IMR-90 (cell line): ENCODE results near the gene HOXB7. TPM values are rescaled to one million over a fixed set of nuclear protein-coding genes. Genes with fewer than 3 reads are reported as not detected.

Experiments
- ATAC-seq: fragments of 200-7000 bp; cut with Tn5 transposase; 2 replicates; pipeline ENCODE4 v1.9.1; 2020; ENCODE audit warnings: low read depth, mild to moderate bottlenecking, moderate library complexity
- BruUV-seq: library from RNA; stranded (reverse); fragments of 400-500 nt; replicated peaks from 2 replicates; lab custom pipeline; 2021; lab: Mats Ljungman, UMichigan
- CTCF ChIA-PET: fragments of 300-600 bp; formaldehyde crosslinking; extraction: SDS; loops from one replicate; lab custom pipeline; 2021; ENCODE audit warnings: antibody characterized with exemption; lab: Yijun Ruan, JAX
- POLR2A ChIA-PET: fragments of 300-600 bp; sonication (Branson Sonifier 250); formaldehyde crosslinking; loops from one replicate; lab custom pipeline; 2022; ENCODE audit warnings: antibody characterized with exemption; ENCODE audit not compliant: unreplicated experiment; lab: Charles Lee
- DNase-seq: peaks from one replicate; pipeline ENCODE4 v3.0.0; 2013
- H2AFZ ChIP-seq: replicated peaks from 2 replicates; pipeline ENCODE3; 2013; ENCODE audit warnings: low read length, mild to moderate bottlenecking; ENCODE audit not compliant: poor library complexity
- H2AK5ac ChIP-seq: 2 replicates; pipeline ENCODE4 v1.6.1; 2013; ENCODE audit warnings: low read depth, low read length, inconsistent platforms
- H2AK9ac ChIP-seq: replicated peaks from 2 replicates; pipeline ENCODE3; 2013; ENCODE audit warnings: mild to moderate bottlenecking, low read depth, low read length, moderate library complexity; ENCODE audit not compliant: poor library complexity
- H2BK120ac ChIP-seq: 2 replicates; pipeline ENCODE4 v1.6.1; 2013; ENCODE audit warnings: low read depth, low read length, inconsistent platforms
- H2BK15ac ChIP-seq: 3 replicates; pipeline ENCODE4 v1.6.1; 2013; ENCODE audit warnings: low read depth, low read length, inconsistent platforms
- H2BK20ac ChIP-seq: 2 replicates; pipeline ENCODE4 v1.6.1; 2013; ENCODE audit warnings: low read depth, mild to moderate bottlenecking, inconsistent platforms, low read length, moderate library complexity
- H2BK5ac ChIP-seq: 2 replicates; pipeline ENCODE4 v1.6.1; 2013; ENCODE audit warnings: mild to moderate bottlenecking, low read depth, low read length, inconsistent platforms; ENCODE audit not compliant: poor library complexity, severe bottlenecking
- H3K14ac ChIP-seq: replicated peaks from 2 replicates; pipeline ENCODE4 v1.6.1; 2013; ENCODE audit warnings: low read depth, low read length, inconsistent platforms
- H3K18ac ChIP-seq: 2 replicates; pipeline ENCODE4 v1.6.1; 2013; ENCODE audit warnings: low read depth, low read length, control low read depth
- H3K23ac ChIP-seq: 2 replicates; pipeline ENCODE4 v1.6.1; 2013; ENCODE audit warnings: low read depth, low read length, inconsistent platforms
- H3K27ac ChIP-seq: 2 replicates; pipeline ENCODE4 v1.5.1; 2013; ENCODE audit warnings: mild to moderate bottlenecking, control low read depth, low read length; ENCODE audit not compliant: insufficient read depth
- H3K27me3 ChIP-seq: 2 replicates; pipeline ENCODE4 v1.6.1; 2013; ENCODE audit warnings: low read length; ENCODE audit not compliant: control insufficient read depth, insufficient read depth
- H3K36me3 ChIP-seq: 2 replicates; pipeline ENCODE4 v1.6.1; 2013; ENCODE audit warnings: low read length, mixed read lengths; ENCODE audit not compliant: control insufficient read depth, insufficient read depth
- H3K4ac ChIP-seq: 2 replicates; pipeline ENCODE4 v1.6.1; 2013; ENCODE audit warnings: low read depth, low read length, inconsistent platforms
- H3K4me1 ChIP-seq: 2 replicates; pipeline ENCODE4 v1.6.1; 2013; ENCODE audit warnings: low read length, mixed read lengths; ENCODE audit not compliant: control insufficient read depth, insufficient read depth
- H3K4me2 ChIP-seq: 2 replicates; pipeline ENCODE4 v1.6.1; 2013; ENCODE audit warnings: low read depth, mild to moderate bottlenecking, control low read depth, low read length, moderate library complexity
- H3K4me3 ChIP-seq: 2 replicates; pipeline ENCODE4 v1.5.1; 2013; ENCODE audit warnings: low read depth, mild to moderate bottlenecking, control low read depth, low read length, moderate library complexity; ENCODE audit not compliant: insufficient read depth
- H3K56ac ChIP-seq: 2 replicates; pipeline ENCODE4 v1.6.1; 2013; ENCODE audit warnings: low read length, inconsistent platforms; ENCODE audit not compliant: insufficient read depth; ENCODE audit errors: extremely low read depth
- H3K79me1 ChIP-seq, 2 experiments: 2 replicates each; pipeline ENCODE4 v1.6.1; 2013; ENCODE audit warnings: low read length in 2 of 2, inconsistent platforms in 1 of 2, low read depth in 1 of 2
- H3K9ac ChIP-seq: 2 replicates; pipeline ENCODE4 v1.6.1; 2013; ENCODE audit warnings: low read depth, low read length, control low read depth
- H3K9me1 ChIP-seq: 2 replicates; pipeline ENCODE4 v1.6.1; 2013; ENCODE audit warnings: low read length, inconsistent platforms; ENCODE audit not compliant: insufficient read depth
- H3K9me3 ChIP-seq: 2 replicates; pipeline ENCODE4 v1.6.1; 2013; ENCODE audit warnings: low read length; ENCODE audit not compliant: control insufficient read depth, insufficient read depth
- H4K20me1 ChIP-seq: 2 replicates; pipeline ENCODE4 v1.6.1; 2013; ENCODE audit warnings: low read length, inconsistent platforms; ENCODE audit not compliant: insufficient read depth
- H4K5ac ChIP-seq: 2 replicates; pipeline ENCODE4 v1.6.1; 2013; ENCODE audit warnings: mild to moderate bottlenecking, low read depth, low read length, control low read depth
- H4K8ac ChIP-seq, 2 experiments: 2 replicates each; pipeline ENCODE4 v1.6.1; 2013; ENCODE audit warnings: low read depth in 2 of 2, low read length in 2 of 2, control low read depth in 1 of 2, inconsistent platforms in 1 of 2
- H4K91ac ChIP-seq: 2 replicates; pipeline ENCODE4 v1.6.1; 2013; ENCODE audit warnings: low read depth, low read length, inconsistent platforms; ENCODE audit not compliant: insufficient read depth
- MAZ ChIP-seq: IDR thresholded peaks from 2 replicates; pipeline ENCODE4 v1.6.1; 2012; ENCODE audit warnings: low read depth, mild to moderate bottlenecking, low read length, improper control_type of control experiment, moderate library complexity, borderline replicate concordance
- POLR2A ChIP-seq: IDR thresholded peaks from 2 replicates; pipeline ENCODE4 v1.6.1; 2012; ENCODE audit warnings: mild to moderate bottlenecking, low read depth, low read length
- RCOR1 ChIP-seq: IDR thresholded peaks from 2 replicates; pipeline ENCODE4 v1.6.1; 2012; ENCODE audit warnings: mild to moderate bottlenecking, low read length, improper control_type of control experiment; ENCODE audit not compliant: insufficient replicate concordance
- SMC3 ChIP-seq: fragments of 150-350 bp; IDR thresholded peaks from 2 replicates; pipeline ENCODE4 v1.6.1; 2016; ENCODE audit warnings: low read depth, mild to moderate bottlenecking, antibody characterized with exemption, low read length, moderate library complexity
- WGBS, 2 experiments: methylation state at CpG; one replicate each; pipeline versions ENCODE4 v1.1.5 to v1.1.7; 2013; ENCODE audit warnings: missing lambda C conversion rate in 2 of 2; ENCODE audit not compliant: insufficient read length in 1 of 2; ENCODE audit errors: extremely low coverage in 2 of 2; 5-methylcytosine and 5-hydroxymethylcytosine counted together
- dilution Hi-C: fragments of 300-500 bp; cut with HindIII; formaldehyde crosslinking; loops from one replicate; pipeline ENCODE4 v1.14.3; 2018; ENCODE audit warnings: low sequenced_read_pairs; ENCODE audit not compliant: unreplicated experiment
- in situ Hi-C: fragments of 300-500 bp; cut with MboI; formaldehyde crosslinking; loops from 3 replicates; pipeline ENCODE4 v1.14.3; 2019; ENCODE audit warnings: low sequenced_read_pairs, inconsistent platforms, mixed read lengths
- intact Hi-C: fragments of 100-400 bp; cut with micrococcal nuclease; formaldehyde crosslinking; loops from 2 replicates; pipeline ENCODE4 v1.10.0; 2022
- polyA plus RNA-seq, 3 experiments: library from polyadenylated mRNA; depleted of rRNA; stranded (reverse); fragments of >200 nt; gene quantifications; 2 replicates each; pipeline ENCODE4 v1.2.3, GENCODE V29; 2012; ENCODE audit warnings: low replicate concordance in 1 of 3
- total RNA-seq: library from RNA; depleted of rRNA; stranded (reverse); fragments of >200 nt; gene quantifications from 2 replicates; pipeline ENCODE4 v1.2.3, GENCODE V29; 2012
- TF ChIP-seq, protein P1 (sequence below): fragments of 150-350 bp; IDR thresholded peaks from 2 replicates; pipeline ENCODE4 v1.6.1; 2017; ENCODE audit warnings: mild to moderate bottlenecking, antibody characterized with exemption, low read length, low read depth
- TF ChIP-seq, protein P2 (sequence below): fragments of 150-350 bp; IDR thresholded peaks from 2 replicates; pipeline ENCODE4 v1.6.1; 2016; ENCODE audit warnings: low read depth, mild to moderate bottlenecking, low read length, moderate library complexity, borderline replicate concordance
- TF ChIP-seq, protein P3 (sequence below): conservative IDR thresholded peaks from 2 replicates; pipeline ENCODE4 v1.5.1; 2012; ENCODE audit warnings: mild to moderate bottlenecking, low read depth, low read length, improper control_type of control experiment

The HOXB7 gene
- total and polyA plus RNA-seq, 2 of the 4 experiments (the other 2 are of a cell fraction): 1.8 to 6.7 TPM

DNA sequence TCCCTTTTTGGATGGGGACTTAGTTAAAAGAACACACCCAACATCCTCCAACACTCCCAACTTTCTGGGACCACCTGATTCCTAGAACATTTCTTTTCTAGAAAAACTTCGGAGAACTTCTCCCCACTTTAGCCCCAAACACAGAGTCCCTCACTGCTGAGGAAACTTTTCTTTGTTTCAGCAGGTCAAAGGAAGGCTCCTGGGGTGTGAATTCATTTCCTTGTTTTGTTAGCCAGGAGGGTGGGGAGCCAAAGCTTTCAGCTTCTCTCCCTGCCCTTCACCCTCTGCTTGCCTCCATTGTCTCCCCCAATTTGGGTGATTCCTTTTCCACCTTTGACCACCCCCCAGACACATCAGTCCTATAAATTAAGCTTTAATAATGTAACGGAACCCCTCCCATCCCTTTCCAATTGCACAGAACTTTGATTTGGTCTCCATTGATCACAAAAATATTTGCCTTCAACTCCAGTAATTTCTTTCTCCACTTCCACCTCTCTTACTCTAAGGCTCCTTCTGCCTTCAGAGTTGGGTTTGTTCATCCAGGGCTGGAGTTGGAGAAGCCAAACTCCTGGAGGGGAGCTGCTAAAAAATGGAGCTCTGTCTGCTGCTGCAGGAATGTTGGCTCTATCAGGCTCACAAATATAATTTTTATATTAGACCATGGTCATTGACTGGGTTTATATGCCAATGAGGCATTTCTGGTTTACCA is 43.0 kb downstream of the HOXB7 start (continued):
- no peak for TF ChIP-seq MAZ

DNA sequence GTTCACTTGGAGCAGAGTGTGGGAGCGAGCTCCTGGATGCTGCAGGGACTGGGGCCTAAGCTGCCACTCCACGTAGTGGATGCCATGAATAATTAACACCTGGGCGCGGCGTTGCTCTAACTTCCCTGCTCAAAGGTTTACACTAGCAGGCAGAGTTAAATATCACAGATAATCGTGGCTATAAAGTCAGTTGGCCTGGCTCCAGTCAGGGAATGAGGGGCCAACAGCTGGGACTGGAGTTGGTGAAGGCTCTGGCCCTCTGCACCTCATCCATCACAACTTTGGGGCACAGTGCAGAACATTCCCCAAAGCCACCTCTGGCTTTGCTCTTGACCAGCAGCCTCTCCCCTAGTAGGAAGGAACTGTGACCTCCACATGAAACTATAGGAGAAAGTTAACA is 43.6 kb downstream of the HOXB7 start:
- H2BK120ac ChIP-seq: peak overlapping the region; percentile 83
- DNase-seq (no peak), ATAC-seq (no peak)
- 0 out of 2 replicates have a peak overlapping the region, but pooled peaks have one; percentile 46 for H3K56ac ChIP-seq
- peak overlapping the region; percentile 47 for H4K5ac ChIP-seq
- H3K14ac ChIP-seq: peak overlapping the region; percentile 95
- H2AK5ac ChIP-seq: peak overlapping the region; percentile 78
- ChIA-PET POLR2A (interaction anchor here (0.8 to 1.3 kb wide), 2 partner anchors 9 to 26 kb away, joined by 3 to 4 read pairs; no protein-coding TSS in a partner anchor), CTCF (no interaction called here)
- dilution Hi-C loops (no loop called here), intact Hi-C loops (no loop called here), in situ Hi-C loops (no loop called here)
- peaks cover 20% of the 10 kb centered on the region for H4K20me1 ChIP-seq
- peaks cover 0 to 13% of the 10 kb centered on the region in 2 experiments; a peak in 1 of 4 replicates for H3K79me1 ChIP-seq
- peak overlapping the region; percentile 48 for H2BK20ac ChIP-seq
- peak overlapping the region; percentile 99 for H3K4ac ChIP-seq
- peak overlapping the region; percentile 75 for H2AK9ac ChIP-seq
- H2BK5ac ChIP-seq: peak overlapping the region; percentile 99
- peak overlapping the region; percentile 64 for H3K18ac ChIP-seq
- H3K9me1 ChIP-seq: peaks cover 20% of the 10 kb centered on the region
- TF ChIP-seq SMC3 (no peak), RCOR1 (no peak), MAZ (no peak), POLR2A (no peak)
- TF ChIP-seq, protein P1, sequence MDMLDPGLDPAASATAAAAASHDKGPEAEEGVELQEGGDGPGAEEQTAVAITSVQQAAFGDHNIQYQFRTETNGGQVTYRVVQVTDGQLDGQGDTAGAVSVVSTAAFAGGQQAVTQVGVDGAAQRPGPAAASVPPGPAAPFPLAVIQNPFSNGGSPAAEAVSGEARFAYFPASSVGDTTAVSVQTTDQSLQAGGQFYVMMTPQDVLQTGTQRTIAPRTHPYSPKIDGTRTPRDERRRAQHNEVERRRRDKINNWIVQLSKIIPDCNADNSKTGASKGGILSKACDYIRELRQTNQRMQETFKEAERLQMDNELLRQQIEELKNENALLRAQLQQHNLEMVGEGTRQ: no peak
- TF ChIP-seq, protein P2, sequence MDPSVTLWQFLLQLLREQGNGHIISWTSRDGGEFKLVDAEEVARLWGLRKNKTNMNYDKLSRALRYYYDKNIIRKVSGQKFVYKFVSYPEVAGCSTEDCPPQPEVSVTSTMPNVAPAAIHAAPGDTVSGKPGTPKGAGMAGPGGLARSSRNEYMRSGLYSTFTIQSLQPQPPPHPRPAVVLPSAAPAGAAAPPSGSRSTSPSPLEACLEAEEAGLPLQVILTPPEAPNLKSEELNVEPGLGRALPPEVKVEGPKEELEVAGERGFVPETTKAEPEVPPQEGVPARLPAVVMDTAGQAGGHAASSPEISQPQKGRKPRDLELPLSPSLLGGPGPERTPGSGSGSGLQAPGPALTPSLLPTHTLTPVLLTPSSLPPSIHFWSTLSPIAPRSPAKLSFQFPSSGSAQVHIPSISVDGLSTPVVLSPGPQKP: no peak
- TF ChIP-seq, protein P3, sequence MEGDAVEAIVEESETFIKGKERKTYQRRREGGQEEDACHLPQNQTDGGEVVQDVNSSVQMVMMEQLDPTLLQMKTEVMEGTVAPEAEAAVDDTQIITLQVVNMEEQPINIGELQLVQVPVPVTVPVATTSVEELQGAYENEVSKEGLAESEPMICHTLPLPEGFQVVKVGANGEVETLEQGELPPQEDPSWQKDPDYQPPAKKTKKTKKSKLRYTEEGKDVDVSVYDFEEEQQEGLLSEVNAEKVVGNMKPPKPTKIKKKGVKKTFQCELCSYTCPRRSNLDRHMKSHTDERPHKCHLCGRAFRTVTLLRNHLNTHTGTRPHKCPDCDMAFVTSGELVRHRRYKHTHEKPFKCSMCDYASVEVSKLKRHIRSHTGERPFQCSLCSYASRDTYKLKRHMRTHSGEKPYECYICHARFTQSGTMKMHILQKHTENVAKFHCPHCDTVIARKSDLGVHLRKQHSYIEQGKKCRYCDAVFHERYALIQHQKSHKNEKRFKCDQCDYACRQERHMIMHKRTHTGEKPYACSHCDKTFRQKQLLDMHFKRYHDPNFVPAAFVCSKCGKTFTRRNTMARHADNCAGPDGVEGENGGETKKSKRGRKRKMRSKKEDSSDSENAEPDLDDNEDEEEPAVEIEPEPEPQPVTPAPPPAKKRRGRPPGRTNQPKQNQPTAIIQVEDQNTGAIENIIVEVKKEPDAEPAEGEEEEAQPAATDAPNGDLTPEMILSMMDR: no peak
- peak overlapping the region; percentile 99 for H3K23ac ChIP-seq
- no TSS peak for BruUV-seq
- peak overlapping the region; percentile 77 to 92 for H4K8ac ChIP-seq
- peaks cover 56% of the 10 kb centered on the region for H3K4me1 ChIP-seq
- peak overlapping the region; percentile 89 for H2BK15ac ChIP-seq
- WGBS, 2 experiments: 0% methylated on average over 1 of the region's 6 CpGs; no CpG with 5 or more reads in 1 of the 2 experiments
- peak overlapping the region; percentile 12 for H2AFZ ChIP-seq
- H4K91ac ChIP-seq: peak overlapping the region; percentile 96
- H3K9ac ChIP-seq: peak overlapping the region; percentile 92
- H3K4me3 ChIP-seq: no peak overlapping the region
- H3K9me3 ChIP-seq: no peaks in the 10 kb centered on the region
- peak overlapping the region; percentile 83 for H3K4me2 ChIP-seq
- peaks cover 47% of the 10 kb centered on the region; the same call in 1 of the 2 replicates for H3K36me3 ChIP-seq
- H3K27ac ChIP-seq: peak overlapping the region; percentile 93
- no peaks in the 10 kb centered on the region for H3K27me3 ChIP-seq
